Trophoblast cell (in vitro differentiated cells and primary cell): Measurements from ENCODE around the gene CHMP4B.
A peak's percentile ranks its signal among the peaks of the same experiment; 100 is the strongest.

Experiments used
- DNase-seq, 2 donors: peaks; one replicate each; pipeline ENCODE4 v3.0.0-alpha.2; 2016
- H2AFZ ChIP-seq: 2 replicates; pipeline ENCODE4 v1.6.1; 2013; ENCODE audit warnings: low read length, moderate library complexity, mild to moderate bottlenecking; ENCODE audit not compliant: insufficient read depth, poor library complexity
- H2AK5ac ChIP-seq: 2 replicates; pipeline ENCODE4 v1.6.1; 2013; ENCODE audit warnings: mild to moderate bottlenecking, low read length
- H2BK120ac ChIP-seq: 2 replicates; pipeline ENCODE4 v1.6.1; 2013; ENCODE audit warnings: low read length, mild to moderate bottlenecking, moderate library complexity; ENCODE audit not compliant: insufficient read depth, poor library complexity
- H2BK12ac ChIP-seq: 2 replicates; pipeline ENCODE4 v1.6.1; 2013; ENCODE audit warnings: mild to moderate bottlenecking, low read length, moderate library complexity
- H2BK5ac ChIP-seq: 2 replicates; pipeline ENCODE4 v1.6.1; 2013; ENCODE audit warnings: low read length, low read depth, moderate library complexity, mild to moderate bottlenecking; ENCODE audit not compliant: poor library complexity
- H3K14ac ChIP-seq: 2 replicates; pipeline ENCODE4 v1.6.1; 2013; ENCODE audit warnings: mild to moderate bottlenecking, low read length
- H3K18ac ChIP-seq: 2 replicates; pipeline ENCODE4 v1.6.1; 2013; ENCODE audit warnings: mild to moderate bottlenecking, low read length
- H3K23ac ChIP-seq: 2 replicates; pipeline ENCODE4 v1.6.1; 2013; ENCODE audit warnings: low read length
- H3K27ac ChIP-seq: 2 replicates; pipeline ENCODE4 v1.5.1; 2013; ENCODE audit warnings: low read depth, mild to moderate bottlenecking, inconsistent platforms, low read length, moderate library complexity
- H3K27me3 ChIP-seq: 2 replicates; pipeline ENCODE4 v1.6.1; 2013; ENCODE audit warnings: inconsistent platforms, mild to moderate bottlenecking, low read length, moderate library complexity; ENCODE audit not compliant: insufficient read depth
- H3K36me3 ChIP-seq, 2 experiments: 1 replicate in 1 of 2; 2 replicates in 1 of 2; pipeline ENCODE4 v1.6.1; 2013; ENCODE audit warnings: low read length in 2 of 2, mild to moderate bottlenecking in 2 of 2, moderate library complexity in 1 of 2; ENCODE audit not compliant: insufficient read depth in 2 of 2, control insufficient read depth in 1 of 2
- H3K4ac ChIP-seq: 2 replicates; pipeline ENCODE4 v1.6.1; 2013; ENCODE audit warnings: low read depth, mild to moderate bottlenecking, low read length, moderate library complexity
- H3K4me1 ChIP-seq, 2 experiments: 1 replicate in 1 of 2; 2 replicates in 1 of 2; pipeline ENCODE4 v1.6.1; 2013; ENCODE audit warnings: low read length in 2 of 2, mild to moderate bottlenecking in 2 of 2, moderate library complexity in 1 of 2; ENCODE audit not compliant: insufficient read depth in 2 of 2, control insufficient read depth in 1 of 2
- H3K4me2 ChIP-seq: 2 replicates; pipeline ENCODE4 v1.6.1; 2013; ENCODE audit warnings: inconsistent platforms, mild to moderate bottlenecking, low read length, moderate library complexity
- H3K4me3 ChIP-seq: 2 replicates; pipeline ENCODE4 v1.5.1; 2013; ENCODE audit warnings: mild to moderate bottlenecking, low read depth, low read length, inconsistent platforms
- H3K79me1 ChIP-seq: one replicate; pipeline ENCODE4 v1.6.1; 2013; ENCODE audit warnings: low read length
- H3K79me2 ChIP-seq: 2 replicates; pipeline ENCODE4 v1.6.1; 2013; ENCODE audit warnings: low read length, mild to moderate bottlenecking; ENCODE audit not compliant: control insufficient read depth, insufficient read depth, poor library complexity
- H3K9ac ChIP-seq: 2 replicates; pipeline ENCODE4 v1.6.1; 2013; ENCODE audit warnings: mild to moderate bottlenecking, low read length
- H3K9me3 ChIP-seq: 2 replicates; pipeline ENCODE4 v1.6.1; 2013; ENCODE audit warnings: low read depth, mild to moderate bottlenecking, control low read depth, inconsistent platforms, low read length; ENCODE audit not compliant: insufficient read depth
- H4K12ac ChIP-seq: 2 replicates; pipeline ENCODE4 v1.6.1; 2013; ENCODE audit warnings: low read depth, mild to moderate bottlenecking, low read length, moderate library complexity
- H4K8ac ChIP-seq: 2 replicates; pipeline ENCODE4 v1.6.1; 2013; ENCODE audit warnings: low read depth, mild to moderate bottlenecking, low read length, moderate library complexity
- H4K91ac ChIP-seq: one replicate; pipeline ENCODE4 v1.6.1; 2013; ENCODE audit warnings: low read depth, mild to moderate bottlenecking, low read length, moderate library complexity
- WGBS: extraction: QIAGEN DNeasy Blood & Tissue Kit; methylation state at CpG from one replicate; pipeline ENCODE4 v1.1.7; 2013; ENCODE audit warnings: missing lambda C conversion rate; ENCODE audit not compliant: insufficient read length, insufficient coverage; ENCODE audit errors: extremely low coverage; 5-methylcytosine and 5-hydroxymethylcytosine counted together

The CHMP4B gene

GRCh38 chr20:33858666-33859065 lies 47.5 kb downstream of the CHMP4B start:
- no peaks in the 10 kb centered on the region for H3K27me3 ChIP-seq
- no CpG with 5 or more reads among the region's 4 CpGs for WGBS
- H4K8ac ChIP-seq: no peak overlapping the region
- H3K4me1 ChIP-seq: peaks cover 13 to 23% of the 10 kb centered on the region in 2 experiments
- peaks cover 14 to 27% of the 10 kb centered on the region in 2 experiments for H3K36me3 ChIP-seq
- H3K14ac ChIP-seq: no peak overlapping the region
- no peak overlapping the region for H3K18ac ChIP-seq
- no peaks in the 10 kb centered on the region for H3K9me3 ChIP-seq
- DNase-seq: no peak
- H3K9ac ChIP-seq: no peak overlapping the region
- H3K79me2 ChIP-seq: no peaks in the 10 kb centered on the region
- no peak overlapping the region for H3K23ac ChIP-seq
- no peak overlapping the region for H3K27ac ChIP-seq
- H2AFZ ChIP-seq: no peak overlapping the region
- H4K91ac ChIP-seq: no peak overlapping the region
- H3K4ac ChIP-seq: no peak overlapping the region
- H3K4me2 ChIP-seq: no peak overlapping the region
- no peak overlapping the region for H4K12ac ChIP-seq
- H3K4me3 ChIP-seq: no peak overlapping the region
- no peak overlapping the region for H2AK5ac ChIP-seq
- no peak overlapping the region for H2BK5ac ChIP-seq
- H2BK120ac ChIP-seq: no peak overlapping the region
- H2BK12ac ChIP-seq: no peak overlapping the region
- no peaks in the 10 kb centered on the region for H3K79me1 ChIP-seq

- Histone ChIP-seq H3K9ac (no peak overlapping the region), H2AK5ac (no peak overlapping the region), H3K4me3 (no peak overlapping the region), H3K4me2 (no peak overlapping the region), H2BK5ac (no peak overlapping the region), H4K8ac (no peak overlapping the region), H3K79me2 (no peaks in the 10 kb centered on the region), H3K27me3 (no peaks in the 10 kb centered on the region), H3K36me3 (peaks cover 14 to 23% of the 10 kb centered on the region in 2 experiments), H2AFZ (no peak overlapping the region), H3K18ac (no peak overlapping the region), H3K27ac (no peak overlapping the region), H3K9me3 (no peaks in the 10 kb centered on the region), H3K23ac (no peak overlapping the region), H3K4me1 (peaks cover 13 to 26% of the 10 kb centered on the region in 2 experiments), H2BK120ac (no peak overlapping the region), H4K91ac (no peak overlapping the region), H2BK12ac (no peak overlapping the region), H3K4ac (no peak overlapping the region), H3K79me1 (no peaks in the 10 kb centered on the region), H3K14ac (no peak overlapping the region), H4K12ac (no peak overlapping the region)
- WGBS: no CpG with 5 or more reads among the region's 12 CpGs
- DNase-seq: peak; percentile 25 to 45
Observed at GRCh38 chr20:33859157-33859695, 48.1 kb downstream of the CHMP4B start.

- Histone ChIP-seq H3K23ac (no peak overlapping the region), H2BK12ac (no peak overlapping the region), H3K9me3 (no peaks in the 10 kb centered on the region), H3K14ac (no peak overlapping the region), H3K79me1 (no peaks in the 10 kb centered on the region), H3K9ac (no peak overlapping the region), H3K4ac (no peak overlapping the region), H2BK120ac (no peak overlapping the region), H3K36me3 (peaks cover 10 to 18% of the 10 kb centered on the region in 2 experiments), H4K91ac (no peak overlapping the region), H2AFZ (no peak overlapping the region), H3K27me3 (no peaks in the 10 kb centered on the region), H4K12ac (no peak overlapping the region), H3K27ac (no peak overlapping the region), H3K18ac (no peak overlapping the region), H3K4me2 (no peak overlapping the region), H3K4me1 (peaks cover 15 to 31% of the 10 kb centered on the region in 2 experiments), H3K4me3 (no peak overlapping the region), H3K79me2 (no peaks in the 10 kb centered on the region), H4K8ac (no peak overlapping the region), H2AK5ac (no peak overlapping the region), H2BK5ac (no peak overlapping the region)
- WGBS: no CpG with 5 or more reads among the region's 3 CpGs
- DNase-seq: peak in 1 of 2 donors; percentile 21
Observed at GRCh38 chr20:33859751-33860150, 48.6 kb downstream of the CHMP4B start.

GRCh38 chr20:33861458-33861857 lies 50.3 kb downstream of the CHMP4B start:
- Histone ChIP-seq H4K8ac (no peak overlapping the region), H3K23ac (no peak overlapping the region), H3K4me1 (peaks cover 17 to 32% of the 10 kb centered on the region in 2 experiments), H2AK5ac (no peak overlapping the region), H3K27ac (no peak overlapping the region), H2AFZ (no peak overlapping the region), H3K14ac (no peak overlapping the region), H2BK12ac (no peak overlapping the region), H4K12ac (no peak overlapping the region), H2BK120ac (no peak overlapping the region), H3K27me3 (no peaks in the 10 kb centered on the region), H3K79me2 (no peaks in the 10 kb centered on the region), H3K4me2 (no peak overlapping the region), H2BK5ac (no peak overlapping the region), H3K18ac (no peak overlapping the region), H3K9ac (no peak overlapping the region), H4K91ac (no peak overlapping the region), H3K9me3 (no peaks in the 10 kb centered on the region), H3K4ac (no peak overlapping the region), H3K79me1 (no peaks in the 10 kb centered on the region), H3K36me3 (peaks cover under 1 to 5% of the 10 kb centered on the region in 2 experiments), H3K4me3 (no peak overlapping the region)
- WGBS: no CpG with 5 or more reads among the region's 9 CpGs
- peak; percentile 93 to 97 for DNase-seq
